NOMO-1 treated with DMSO at 0.1 percent for 48 hours (cell line): ENCODE data around the gene TIMELESS.
"Not testable (repeated sequence)": the region's sequence is repeated elsewhere in the genome, so short reads cannot be mapped to it uniquely, and the experiment has no call there.

ENCODE experiments used
- DNase-seq: peaks from one replicate; lab custom pipeline; 2025; ENCODE audit not compliant: unreplicated experiment; lab: John Stamatoyannopoulos, UW

TIMELESS gene

DNA sequence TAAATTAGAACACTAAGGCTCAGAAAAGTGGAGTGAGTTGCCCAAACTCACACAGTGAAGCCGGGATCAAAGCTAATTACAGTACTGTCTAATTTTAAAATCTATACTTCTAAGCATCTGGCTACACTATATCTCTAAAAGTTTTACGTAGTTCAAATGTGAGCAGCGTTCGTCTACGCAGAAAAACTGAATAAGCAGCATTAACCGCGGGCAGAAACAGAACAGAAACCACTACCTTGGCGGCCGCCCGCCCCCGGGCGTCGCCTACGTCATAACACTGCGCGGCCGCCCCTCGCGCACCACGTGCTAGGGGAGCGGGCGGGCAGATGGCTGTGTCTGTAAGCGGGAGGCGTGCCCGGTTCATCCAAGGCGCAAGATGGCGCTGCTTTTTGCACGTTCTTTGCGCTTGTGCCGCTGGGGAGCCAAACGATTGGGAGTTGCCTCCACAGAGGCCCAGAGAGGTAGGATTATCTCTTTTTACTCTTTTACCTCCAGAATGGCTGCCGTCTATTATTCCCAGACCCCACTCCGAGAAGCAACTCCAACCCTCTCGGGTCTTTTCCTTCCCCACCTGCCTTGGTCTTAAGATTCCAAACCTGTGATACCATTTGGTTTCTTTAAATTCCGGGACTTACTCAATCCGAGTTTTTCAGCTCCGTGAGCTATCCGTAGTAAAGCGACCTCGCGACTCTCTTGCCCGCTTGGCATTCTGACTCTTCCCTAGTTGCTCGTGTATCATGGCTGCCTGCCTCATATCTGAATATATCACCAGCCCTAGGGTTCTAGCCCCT, 19.2 kb upstream of the TIMELESS start, which contains the start of gene SPRYD4:
Gene SPRYD4, plus strand, starts transcription at position 363 of the 791 bp plus-strand sequence. Its CDS starts 14 bp downstream, at position 377.
- DNase-seq: peak; percentile 92

DNA sequence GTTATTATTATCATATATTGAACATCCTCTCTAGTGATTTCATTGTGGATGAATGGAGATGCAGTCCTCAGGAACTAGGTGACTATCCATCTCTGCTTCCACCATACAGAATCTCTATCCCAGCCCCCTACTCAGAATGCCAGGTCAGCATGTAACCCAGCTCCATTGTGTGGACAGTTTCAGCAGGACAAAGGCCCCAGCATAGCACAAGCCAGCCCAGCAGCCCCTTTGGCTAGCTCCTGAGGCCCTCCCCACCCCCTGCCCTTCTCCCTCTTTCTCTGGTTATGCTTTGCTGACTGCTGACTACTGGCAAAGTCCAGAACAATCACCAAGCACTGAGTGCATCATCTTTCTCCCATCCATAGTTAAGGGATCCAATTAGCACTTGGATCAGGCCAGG, 13.3 kb upstream of the TIMELESS start:
- no peak for DNase-seq

DNA sequence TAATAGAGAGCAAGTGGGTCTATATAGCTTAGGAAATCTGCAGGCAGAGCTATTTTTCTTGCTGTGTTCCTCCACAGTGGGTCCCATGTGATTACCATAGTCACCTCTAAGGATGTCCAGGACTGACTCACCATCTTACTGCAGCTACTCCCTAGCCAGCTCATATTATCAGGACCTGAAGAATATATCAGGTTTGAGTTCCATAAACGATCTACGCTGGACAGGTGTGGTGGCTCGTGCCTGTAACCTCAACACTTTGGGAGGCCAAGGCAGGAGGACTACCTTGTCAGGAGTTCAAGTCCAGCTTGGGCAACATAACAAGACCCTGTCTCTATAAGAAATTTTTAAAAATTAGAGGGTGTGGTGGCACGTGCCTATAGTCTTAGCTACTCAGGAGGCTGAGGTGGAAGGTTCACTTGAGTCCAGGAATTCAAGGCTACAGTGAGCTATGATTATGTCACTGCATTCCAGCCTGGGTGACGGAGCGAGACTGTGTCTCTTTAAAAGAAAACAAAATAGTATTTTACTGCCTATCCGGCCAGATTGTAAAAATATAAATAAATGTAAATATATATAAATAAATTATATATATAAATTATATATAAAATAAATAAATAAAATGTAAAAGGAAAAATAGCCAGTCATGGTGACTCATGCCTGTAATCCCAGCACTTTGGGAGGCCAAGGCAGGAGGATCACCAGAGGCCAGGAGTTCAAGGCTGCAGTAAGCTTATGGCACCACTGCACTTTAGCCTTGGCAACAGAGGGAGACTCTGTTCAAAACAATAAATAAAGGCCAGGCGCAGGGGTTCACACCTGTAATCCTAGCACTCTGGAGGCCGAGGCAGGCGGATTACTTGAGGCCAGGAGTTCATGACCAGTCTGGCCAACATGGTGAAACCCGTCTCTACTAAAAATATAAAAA, 12.3 kb upstream of the TIMELESS start:
- DNase-seq: no peak

DNA sequence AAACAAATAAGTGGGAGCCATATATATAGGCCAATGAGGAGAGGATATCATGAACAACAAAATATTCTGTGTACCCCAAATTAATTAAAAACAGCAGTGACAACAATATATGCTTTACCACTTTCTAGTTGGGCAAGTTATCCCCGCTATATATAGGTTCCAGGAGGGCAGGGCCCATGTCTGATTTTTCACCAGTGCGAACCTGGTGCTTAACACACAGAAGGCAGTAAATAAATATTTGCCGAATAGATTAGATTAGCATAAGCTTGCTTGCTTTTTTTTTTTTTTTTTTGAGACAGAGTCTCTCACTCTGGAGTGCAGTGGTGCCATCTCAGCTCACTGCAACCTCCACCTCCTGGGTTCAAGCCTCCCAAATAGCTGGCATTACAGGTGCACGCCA, 8.6 kb upstream of the TIMELESS start:
- DNase-seq: no peak

DNA sequence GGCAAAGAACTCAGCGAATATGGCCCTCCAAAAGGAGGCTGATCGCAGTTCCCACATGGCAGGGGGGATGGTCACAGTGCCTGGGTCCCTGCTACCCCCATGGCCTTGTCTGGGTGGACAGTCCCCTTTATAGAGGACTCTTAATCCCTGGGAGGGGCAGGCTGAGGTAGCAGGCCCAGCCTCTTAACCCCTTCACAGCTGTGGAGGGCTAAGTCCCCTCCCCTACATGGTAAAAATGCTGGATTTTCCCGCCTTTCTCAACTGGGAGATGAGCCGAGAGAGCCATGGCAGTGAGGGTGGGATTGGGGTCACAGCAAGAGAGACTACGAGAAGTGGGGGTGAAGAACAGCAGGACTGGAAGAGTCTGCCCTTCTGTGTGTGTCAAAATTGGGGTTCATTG, 5.3 kb upstream of the TIMELESS start, which contains the start of gene MIP:
Gene MIP, minus strand, starts transcription at position 101 of the 400 bp plus-strand sequence. Its CDS starts 44 bp downstream, at position 57.
- DNase-seq: no peak

DNA sequence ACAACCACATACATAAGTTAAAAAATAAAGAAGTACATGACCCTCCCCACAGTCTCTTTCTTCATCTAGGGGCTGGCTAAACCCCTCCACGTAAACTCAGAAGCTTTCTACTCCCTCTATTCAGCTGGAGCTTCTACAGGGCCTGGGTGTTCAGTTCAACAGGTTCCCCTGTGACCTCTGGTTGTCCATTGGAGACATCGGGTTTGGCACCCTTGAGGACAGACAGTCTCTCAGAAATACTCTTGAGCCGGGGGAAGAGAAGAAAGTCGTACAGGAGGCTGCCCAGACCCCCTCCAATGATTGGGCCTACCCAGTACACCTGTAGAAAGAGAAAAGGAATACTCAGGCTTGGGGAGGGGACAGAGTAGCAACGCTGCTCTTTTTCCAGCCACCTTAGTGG, 1.9 kb upstream of the TIMELESS start:
- no peak for DNase-seq

DNA sequence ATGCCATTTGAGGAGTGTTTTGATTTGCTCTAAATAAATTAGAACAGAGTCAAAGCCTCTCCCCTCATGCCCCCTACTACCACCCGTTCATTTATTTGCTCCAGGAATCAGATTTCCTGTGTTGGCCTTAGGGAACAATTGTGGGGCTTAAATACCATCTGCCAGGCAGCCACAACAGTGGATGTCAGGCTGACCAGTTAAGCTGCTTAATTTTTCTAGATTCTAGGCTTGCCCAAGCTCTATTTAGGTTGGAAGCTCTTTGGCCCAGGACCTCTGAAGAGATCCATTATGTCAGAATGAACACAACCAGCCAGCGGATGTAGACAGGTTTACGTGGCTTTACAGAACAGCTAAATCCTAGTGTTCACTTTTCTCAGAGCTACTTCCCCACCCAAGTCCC, 1.0 kb upstream of the TIMELESS start:
- no peak for DNase-seq

DNA sequence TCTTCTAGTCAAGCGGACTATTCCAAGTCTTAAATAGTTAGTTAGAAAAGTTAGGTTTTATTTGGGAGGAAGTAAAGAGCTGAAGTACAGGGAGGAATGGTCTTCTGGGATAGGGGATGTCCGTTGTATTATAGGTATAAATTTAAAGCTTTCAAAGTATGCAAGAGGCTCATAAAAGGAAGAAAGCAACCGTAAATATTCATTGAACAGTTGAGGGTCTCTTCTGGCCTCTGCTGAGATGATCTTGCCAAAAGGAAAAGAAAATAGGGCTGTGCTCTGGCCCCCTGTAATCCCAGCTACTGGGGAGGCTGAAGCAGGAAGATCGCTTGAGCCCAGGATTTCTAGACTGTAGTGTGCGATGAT, 377 bp upstream of the TIMELESS start:
- DNase-seq: no peak

DNA sequence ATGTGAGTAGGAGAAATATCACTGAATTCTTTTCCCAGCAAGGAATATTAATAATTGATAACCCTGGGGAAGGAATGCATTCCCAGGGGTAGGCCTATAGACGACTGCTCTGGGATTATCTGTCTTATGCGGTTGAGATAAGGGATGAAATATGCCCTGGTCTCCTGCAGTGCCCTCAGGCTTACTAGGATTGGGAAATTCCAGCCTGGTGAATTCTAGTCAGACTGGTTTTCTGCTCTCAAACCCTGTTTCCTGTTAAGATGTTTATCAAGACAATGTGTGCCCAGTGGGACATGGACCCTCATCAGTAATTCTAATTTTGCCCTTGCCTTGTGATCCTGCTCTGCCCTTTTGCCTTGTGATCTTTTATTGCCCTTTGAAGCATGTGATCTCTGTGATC, 6.0 kb downstream of the TIMELESS start:
- not testable (repeated sequence) for DNase-seq

DNA sequence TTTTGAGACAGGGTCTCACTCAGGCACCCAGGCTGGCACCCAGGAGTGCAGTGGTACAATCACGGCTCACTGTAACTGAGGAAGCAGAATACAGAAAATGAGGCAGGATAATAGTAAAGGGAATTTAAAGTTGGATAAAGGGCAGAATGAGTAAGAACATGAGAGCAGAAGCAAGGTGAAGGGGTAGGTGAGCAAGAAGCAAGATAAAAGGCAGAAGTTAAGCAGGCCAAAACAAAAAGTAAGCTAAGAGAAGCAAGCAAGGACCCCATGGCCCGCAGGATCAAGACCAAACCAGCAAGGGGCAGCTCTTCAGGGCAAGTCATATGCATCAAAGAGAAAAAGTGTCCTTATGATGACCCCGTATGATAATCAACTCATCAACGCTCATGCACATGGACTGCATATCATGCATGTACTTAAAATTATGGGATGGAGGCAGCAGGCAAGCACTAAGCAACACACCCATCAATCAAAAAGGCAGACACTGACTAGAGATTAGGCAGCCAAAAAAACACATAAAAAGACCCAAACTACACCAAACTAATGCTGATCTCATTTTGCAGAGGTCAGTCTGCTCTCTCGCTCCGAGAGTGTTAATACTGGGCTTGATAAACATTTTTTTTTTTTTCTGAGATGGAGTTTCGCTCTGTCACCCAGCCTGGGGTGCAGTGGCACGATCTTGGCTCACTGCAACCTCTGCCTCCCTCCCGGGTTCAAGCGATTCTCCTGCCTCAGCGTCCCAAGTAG, 11.6 kb downstream of the TIMELESS start:
- DNase-seq: no peak

DNA sequence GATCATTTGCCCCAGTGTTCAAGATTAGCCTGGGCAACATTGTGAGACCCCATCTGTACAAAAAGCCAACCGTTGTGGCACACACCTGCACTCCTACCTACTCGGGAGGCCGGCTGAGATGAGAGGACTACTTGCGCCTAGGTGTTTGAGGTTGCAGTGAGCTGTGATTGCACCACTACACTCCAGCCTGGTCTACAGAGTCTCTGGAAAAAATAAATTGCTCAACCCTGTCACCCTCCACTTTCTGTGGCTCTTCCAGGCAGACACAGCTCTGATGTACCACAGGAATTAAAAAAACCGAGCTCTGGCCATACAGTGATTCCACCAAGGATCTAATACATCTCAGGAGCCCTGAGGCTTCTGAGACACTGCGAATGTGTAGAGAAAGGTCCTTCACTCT, 14.4 kb downstream of the TIMELESS start:
- DNase-seq: no peak

DNA sequence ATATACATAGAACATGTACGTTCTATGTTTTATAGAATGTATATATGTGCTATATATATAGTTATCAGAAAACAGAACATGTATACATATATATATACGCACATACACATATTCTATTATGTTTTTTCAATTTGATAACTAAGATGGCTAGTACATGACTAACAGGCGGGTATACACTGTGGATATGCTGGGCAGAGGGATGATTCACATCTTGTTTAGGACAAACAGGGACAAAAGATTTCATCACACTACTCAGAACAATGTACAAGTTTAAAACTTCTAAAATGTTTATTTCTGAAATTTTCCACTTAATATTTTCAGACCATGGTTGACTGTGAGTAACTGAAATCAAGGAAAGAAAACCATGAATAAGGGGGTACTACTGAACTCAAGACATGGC, 17.4 kb downstream of the TIMELESS start:
- DNase-seq: no peak

DNA sequence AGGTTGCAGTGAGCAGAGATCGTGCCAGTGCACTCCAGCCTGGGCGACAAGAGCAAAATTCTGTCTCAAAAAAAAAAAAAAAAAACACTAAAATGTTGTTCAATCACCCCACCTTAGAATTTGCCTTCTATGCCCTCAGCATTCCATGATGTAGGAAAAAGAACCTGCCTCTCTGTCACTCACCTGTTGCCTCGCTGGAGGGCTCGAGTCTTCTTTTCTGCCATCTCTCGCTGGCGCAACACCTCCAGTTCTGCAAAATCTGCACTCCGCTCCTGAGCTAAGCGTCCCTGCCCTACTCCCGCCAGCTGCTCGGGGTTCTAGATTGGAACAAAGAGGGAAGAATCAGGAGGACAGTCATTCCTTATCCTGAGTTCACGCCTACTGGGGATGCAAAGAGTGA, 17.9 kb downstream of the TIMELESS start:
- DNase-seq: no peak

DNA sequence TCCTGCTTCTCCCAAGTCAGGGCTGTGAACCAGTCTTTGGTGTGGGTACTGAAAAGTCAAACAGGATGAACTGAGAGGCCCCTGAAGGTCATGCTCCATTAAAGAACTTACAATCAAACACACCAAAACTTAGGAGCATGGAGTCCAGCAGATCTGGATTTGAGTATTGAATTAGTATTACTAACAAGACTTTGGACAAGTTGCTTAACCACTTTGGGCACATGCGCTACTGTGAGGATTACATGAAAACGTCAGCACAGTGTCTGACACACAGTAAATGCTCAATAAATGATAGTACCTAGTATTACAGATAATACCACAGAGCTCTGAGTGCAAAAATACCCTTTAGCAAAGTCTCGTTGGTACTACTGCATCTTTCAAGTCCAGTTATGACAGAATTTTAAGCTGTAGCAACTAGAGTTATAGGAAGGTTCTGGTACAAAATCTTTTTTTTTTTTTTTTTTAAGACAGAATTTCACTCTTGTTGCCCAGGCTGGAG, 23.2 kb downstream of the TIMELESS start:
- no peak for DNase-seq

DNA sequence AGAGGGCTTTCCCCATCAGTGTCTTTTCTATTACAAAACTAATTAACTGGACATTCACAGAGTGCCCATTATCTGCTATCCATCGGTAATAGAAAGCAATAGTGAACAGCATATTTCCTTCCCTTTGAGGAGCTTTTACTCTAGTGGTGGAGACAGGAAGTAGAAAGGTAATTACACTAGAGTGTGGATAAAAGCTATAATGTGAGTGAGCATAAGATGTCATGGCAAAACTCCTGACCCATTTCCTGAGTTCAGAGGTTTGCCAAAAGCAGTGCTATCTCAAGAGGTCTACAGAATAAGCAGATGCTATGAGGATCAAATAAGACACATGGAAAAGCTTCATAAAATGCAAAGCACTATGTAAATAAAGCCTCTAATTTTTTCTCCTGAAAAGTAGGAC, 24.0 kb downstream of the TIMELESS start:
- no peak for DNase-seq

DNA sequence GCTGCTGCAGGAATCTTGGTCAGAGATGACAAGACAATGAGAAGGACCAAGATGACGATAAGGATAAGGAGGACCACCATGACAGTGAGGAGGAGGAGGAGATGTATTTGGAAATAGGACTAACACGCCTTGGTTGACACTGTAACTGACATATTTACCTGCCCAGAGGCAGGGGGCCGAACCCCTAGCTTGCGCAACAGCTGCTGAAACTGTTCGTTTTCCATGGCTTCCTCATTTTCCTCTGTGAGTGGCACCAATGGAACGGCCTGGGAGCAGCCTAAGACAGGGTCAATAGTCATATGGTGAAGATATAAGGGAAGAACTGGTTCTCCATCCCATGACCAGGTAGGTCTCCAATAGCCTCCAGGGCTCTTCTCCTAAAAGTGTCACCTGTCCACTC, 28.8 kb downstream of the TIMELESS start:
- no peak for DNase-seq

DNA sequence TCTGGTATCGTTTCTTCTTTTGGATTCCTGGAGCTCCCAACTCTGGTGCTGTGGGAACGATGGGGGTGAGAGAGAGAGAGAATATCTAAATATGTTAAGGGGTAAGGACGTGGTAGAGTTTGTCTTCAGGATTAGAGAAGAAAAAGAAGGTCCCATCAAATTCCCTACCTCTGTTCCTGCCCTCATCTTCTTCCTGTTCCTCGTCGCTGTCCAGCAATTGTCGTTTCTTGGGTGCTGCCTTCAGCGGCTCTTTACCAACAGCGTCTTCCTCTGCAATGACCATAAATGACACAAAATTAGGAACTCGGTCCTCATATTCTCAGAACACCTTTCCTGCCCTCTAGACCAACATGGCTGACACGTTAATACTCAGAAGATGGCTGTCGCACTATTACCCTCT, 31.5 kb downstream of the TIMELESS start:
- no peak for DNase-seq

DNA sequence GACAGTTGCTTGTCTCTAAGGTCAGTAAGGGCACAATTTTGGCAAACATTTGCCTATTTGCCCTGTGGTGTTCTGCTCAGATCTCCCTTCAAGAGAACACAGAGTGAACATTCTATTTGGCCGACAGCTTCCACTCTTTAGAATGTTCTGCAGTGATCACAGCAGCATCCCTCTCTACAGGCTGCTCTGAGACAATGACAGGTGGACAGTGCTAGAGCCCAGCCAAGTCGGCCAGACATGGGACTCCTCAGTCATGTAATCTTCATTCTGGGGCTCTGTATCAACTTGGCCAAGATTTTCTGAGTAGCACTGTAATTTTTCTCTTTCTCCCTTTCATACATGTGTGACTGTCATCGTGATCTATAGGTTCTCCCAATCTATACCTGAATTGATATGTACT, 34.8 kb downstream of the TIMELESS start:
- no peak for DNase-seq

DNA sequence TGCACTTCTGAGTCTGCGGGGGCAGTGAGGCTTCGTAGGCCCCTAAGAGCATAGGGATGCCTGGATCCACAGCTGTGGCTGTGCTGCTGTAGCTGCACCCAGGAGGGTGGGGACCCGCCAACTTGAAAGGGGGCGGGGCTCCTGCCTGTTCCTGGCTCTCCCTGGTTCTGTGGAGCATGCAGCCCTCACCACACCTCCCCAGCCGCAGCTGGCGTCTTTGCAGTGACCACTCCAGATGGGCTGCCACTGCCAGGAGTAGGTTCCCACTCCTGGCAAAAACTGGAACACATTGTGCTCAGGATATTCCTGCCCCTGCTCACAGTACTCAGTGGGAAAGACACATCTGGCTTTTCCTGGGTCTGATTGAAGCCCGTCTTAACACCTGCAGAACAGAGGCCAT, 35.8 kb downstream of the TIMELESS start:
- no peak for DNase-seq

DNA sequence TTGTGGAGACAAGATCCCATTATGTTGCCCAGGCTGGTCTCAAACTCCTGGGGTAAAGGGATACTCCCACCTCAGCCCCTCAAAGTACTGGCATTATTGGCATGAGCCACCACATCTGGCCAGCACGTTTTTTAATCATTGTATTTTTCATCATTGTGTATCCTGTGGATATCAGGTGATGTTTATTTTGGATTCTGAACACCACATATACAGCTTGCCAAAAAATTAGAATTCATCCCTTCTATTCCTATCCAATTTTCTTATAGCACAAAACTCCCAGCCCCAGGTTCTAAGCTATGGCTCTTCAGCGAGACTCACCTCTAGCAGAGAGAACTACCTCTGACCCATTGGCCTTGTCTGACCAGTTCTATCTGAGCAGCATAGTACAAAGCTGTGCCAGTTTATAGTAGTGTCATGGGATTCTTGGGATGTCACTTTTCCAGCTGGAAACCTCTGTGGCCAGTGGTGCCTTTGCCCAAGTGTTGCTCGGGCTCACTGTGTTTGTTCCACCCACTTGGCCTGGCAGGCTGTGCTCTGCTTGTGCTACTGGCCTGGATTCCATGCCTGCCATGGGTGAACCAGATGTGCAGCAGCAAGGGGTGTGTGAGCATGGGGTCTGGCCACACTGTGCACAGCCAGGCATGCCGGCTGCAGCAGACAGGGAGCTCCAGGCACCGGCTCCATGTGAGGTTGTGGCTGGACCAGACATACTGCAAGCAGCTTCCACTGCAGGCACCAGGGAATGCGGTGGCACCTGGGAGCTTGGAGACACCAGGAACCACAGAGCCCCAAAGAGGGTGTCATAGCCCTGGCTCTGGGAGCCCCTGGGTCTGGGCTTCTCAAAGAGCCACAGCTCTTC, 37.2 kb downstream of the TIMELESS start:
- DNase-seq: no peak
